ENCODE measurements around the gene ANKRD44. TPM values are rescaled to one million over a fixed set of nuclear protein-coding genes. Genes with fewer than 3 reads are reported as not detected.

The ANKRD44 gene
- total RNA-seq, 1 donor from 2014 or later, result 12.0 TPM

- H3K4me1 Mint-ChIP-seq (ENCODE audit: low read depth, unreplicated experiment), result peaks cover 19% of the 10 kb centered on the region
- no peaks in the 10 kb centered on the region for H3K27me3 Mint-ChIP-seq (ENCODE audit: unreplicated experiment)
- no peak overlapping the region for H3K4me3 Mint-ChIP-seq (ENCODE audit: unreplicated experiment)
- no peak for DNase-seq
- H3K9me3 Mint-ChIP-seq (ENCODE audit: unreplicated experiment), result no peaks in the 10 kb centered on the region
- no peaks in the 10 kb centered on the region for H3K36me3 Mint-ChIP-seq (ENCODE audit: unreplicated experiment)
- no peak for TF ChIP-seq CTCF (IDR thresholded peaks at IDR 0.05; ENCODE audit: partially characterized antibody, unreplicated experiment)
- H3K27ac Mint-ChIP-seq (ENCODE audit: unreplicated experiment), result no peak overlapping the region
Measured at GRCh38 chr2:196970099-196970498, 340.5 kb downstream of the ANKRD44 start.

- Mint-ChIP-seq H3K27ac (ENCODE audit: unreplicated experiment) (no peak overlapping the region), H3K36me3 (ENCODE audit: unreplicated experiment) (no peaks in the 10 kb centered on the region), H3K9me3 (ENCODE audit: unreplicated experiment) (no peaks in the 10 kb centered on the region), H3K27me3 (ENCODE audit: unreplicated experiment) (no peaks in the 10 kb centered on the region), H3K4me1 (ENCODE audit: low read depth, unreplicated experiment) (peaks cover 19% of the 10 kb centered on the region), H3K4me3 (ENCODE audit: unreplicated experiment) (no peak overlapping the region)
- no peak for DNase-seq
- no peak for TF ChIP-seq CTCF (IDR thresholded peaks at IDR 0.05; ENCODE audit: partially characterized antibody, unreplicated experiment)
Measured at GRCh38 chr2:196968516-196968915, 342.1 kb downstream of the ANKRD44 start.

- no peaks in the 10 kb centered on the region for H3K27me3 Mint-ChIP-seq (ENCODE audit: unreplicated experiment)
- DNase-seq, result no peak
- H3K4me1 Mint-ChIP-seq (ENCODE audit: low read depth, unreplicated experiment), result peaks cover 19% of the 10 kb centered on the region
- H3K9me3 Mint-ChIP-seq (ENCODE audit: unreplicated experiment), result no peaks in the 10 kb centered on the region
- H3K4me3 Mint-ChIP-seq (ENCODE audit: unreplicated experiment), result no peak overlapping the region
- H3K36me3 Mint-ChIP-seq (ENCODE audit: unreplicated experiment), result no peaks in the 10 kb centered on the region
- H3K27ac Mint-ChIP-seq (ENCODE audit: unreplicated experiment), result peak overlapping the region; percentile 60
- no peak for TF ChIP-seq CTCF (IDR thresholded peaks at IDR 0.05; ENCODE audit: partially characterized antibody, unreplicated experiment)
Measured at GRCh38 chr2:196967775-196968174, 342.8 kb downstream of the ANKRD44 start.

GRCh38 chr2:196967116-196967515 is 343.5 kb downstream of the ANKRD44 start:
- Mint-ChIP-seq H3K36me3 (ENCODE audit: unreplicated experiment) (no peaks in the 10 kb centered on the region), H3K27ac (ENCODE audit: unreplicated experiment) (peak overlapping the region; percentile 75), H3K4me1 (ENCODE audit: low read depth, unreplicated experiment) (peaks cover 19% of the 10 kb centered on the region), H3K4me3 (ENCODE audit: unreplicated experiment) (peak overlapping the region; percentile 66), H3K27me3 (ENCODE audit: unreplicated experiment) (no peaks in the 10 kb centered on the region), H3K9me3 (ENCODE audit: unreplicated experiment) (no peaks in the 10 kb centered on the region)
- TF ChIP-seq CTCF (IDR thresholded peaks at IDR 0.05; ENCODE audit: partially characterized antibody, unreplicated experiment), result no peak
- DNase-seq, result no peak

GRCh38 chr2:196966061-196966460 is 344.5 kb downstream of the ANKRD44 start:
- Mint-ChIP-seq H3K4me1 (ENCODE audit: low read depth, unreplicated experiment) (peaks cover 19% of the 10 kb centered on the region), H3K9me3 (ENCODE audit: unreplicated experiment) (no peaks in the 10 kb centered on the region), H3K4me3 (ENCODE audit: unreplicated experiment) (no peak overlapping the region), H3K27me3 (ENCODE audit: unreplicated experiment) (no peaks in the 10 kb centered on the region), H3K27ac (ENCODE audit: unreplicated experiment) (peak overlapping the region; percentile 81), H3K36me3 (ENCODE audit: unreplicated experiment) (no peaks in the 10 kb centered on the region)
- DNase-seq, result no peak
- TF ChIP-seq CTCF (IDR thresholded peaks at IDR 0.05; ENCODE audit: partially characterized antibody, unreplicated experiment), result no peak
